ENCODE results near the gene EMSY. TPM values are rescaled to one million over a fixed set of nuclear protein-coding genes. Genes with fewer than 3 reads are reported as not detected.

EMSY gene
- total and polyA plus RNA-seq, 9 of the 15 experiments (the other 6 are each of a cell fraction or from before 2014, with no cell fraction given), result 12.7 to 25.4 (median 17.9) TPM

GRCh38 chr11:76523786-76524436, 79.1 kb downstream of the EMSY start (continued):
- TF ChIP-seq DEAF1 (CRISPR knock-in tag; IDR thresholded peaks at IDR 0.05), result no peak
- TF ChIP-seq IFI16 (CRISPR knock-in tag; IDR thresholded peaks at IDR 0.05), result no peak
- TF ChIP-seq KLF6 (CRISPR knock-in tag; IDR thresholded peaks at IDR 0.05; ENCODE audit: borderline replicate concordance), result no peak

GRCh38 chr11:76524461-76524860, 79.6 kb downstream of the EMSY start:
- Histone ChIP-seq H3K79me2 (ENCODE audit: control insufficient read depth, insufficient read depth, low read length) (no peaks in the 10 kb centered on the region), H3K4me3 (no peak overlapping the region), H3K4me1 (replicated peaks in 1 of 2; ENCODE audit: control insufficient read depth in 2 of 2, insufficient read depth in 2 of 2, low read length in 2 of 2) (no peaks in the 10 kb centered on the region), H3K36me3 (ENCODE audit: control insufficient read depth, insufficient read depth, low read length) (peaks cover 52% of the 10 kb centered on the region), H3K27me3 (ENCODE audit: control insufficient read depth in 2 of 2, insufficient read depth in 2 of 2, low read length in 2 of 2) (no peaks in the 10 kb centered on the region), H3K9me1 (ENCODE audit: control insufficient read depth, insufficient read depth, low read length) (no peaks in the 10 kb centered on the region), H3K4me2 (ENCODE audit: insufficient read depth, low read length) (no peak overlapping the region), H3K9ac (ENCODE audit: insufficient read depth in 1 of 2, low read depth in 2 of 2, low read length in 2 of 2) (no peak overlapping the region), H2AFZ (ENCODE audit: low read depth, low read length) (no peak overlapping the region), H3K9me3 (replicated peaks; ENCODE audit: control insufficient read depth, insufficient read depth, low read depth, low read length) (no peaks in the 10 kb centered on the region), H3K27ac (ENCODE audit: extremely low read depth, low read depth, low read length) (no peak overlapping the region), H4K20me1 (replicated peaks; ENCODE audit: control insufficient read depth, insufficient read depth, low read length) (no peaks in the 10 kb centered on the region)
- 32% methylated on average over 4 of the region's 4 CpGs for WGBS (ENCODE audit: insufficient coverage, low coverage, missing lambda C conversion rate)
- no TSS peak for BruUV-seq (replicated peaks)
- FAIRE-seq, result no peak
- in situ Hi-C loops (cut with MboI) (no loop called here), intact Hi-C loops (cut with micrococcal nuclease) (no loop called here)
- CTCF ChIA-PET (ENCODE audit: low intra/inter-chr PET ratio), result no interaction called here
- POLR2A ChIA-PET, result no interaction called here
- no peak for ATAC-seq
- peak; percentile 44 for TF ChIP-seq MEIS2 (IDR thresholded peaks at IDR 0.05; ENCODE audit: partially characterized antibody)
- TF ChIP-seq E2F4 (CRISPR knock-in tag; IDR thresholded peaks at IDR 0.05; ENCODE audit: low read depth), result no peak
- no peak for TF ChIP-seq CBX5 (IDR thresholded peaks at IDR 0.05; ENCODE audit: borderline replicate concordance, low read depth)
- no peak for TF ChIP-seq L3MBTL2 (IDR thresholded peaks at IDR 0.05)
- TF ChIP-seq NFXL1 (CRISPR knock-in tag; IDR thresholded peaks at IDR 0.05), result no peak
- no peak for TF ChIP-seq BRD4 (IDR thresholded peaks at IDR 0.05)
- TF ChIP-seq RAD51 (IDR thresholded peaks at IDR 0.05; ENCODE audit: borderline replicate concordance, low read depth), result no peak
- no peak for TF ChIP-seq ZNF79 (CRISPR knock-in tag; IDR thresholded peaks at IDR 0.05; ENCODE audit: low read depth)
- TF ChIP-seq ZKSCAN8 (CRISPR knock-in tag; IDR thresholded peaks at IDR 0.05), result no peak
- no peak for TF ChIP-seq SMAD4 (CRISPR knock-in tag; conservative IDR thresholded peaks at IDR 0.05)
- peak; percentile 92 for TF ChIP-seq FOSL1 (tag; conservative IDR thresholded peaks at IDR 0.05)
- TF ChIP-seq CEBPG (CRISPR knock-in tag; IDR thresholded peaks at IDR 0.05), result no peak
- TF ChIP-seq CEBPG (tag; conservative IDR thresholded peaks at IDR 0.05 in 1 of 2, IDR thresholded peaks at IDR 0.05 in 1 of 2), result no peak
- TF ChIP-seq JUND (IDR thresholded peaks at IDR 0.05; ENCODE audit: borderline replicate concordance, low read depth, low read length), result peak; percentile 46; the same call in 1 of the 2 replicates
- peak; percentile 32; the same call in 1 of the 3 replicates for TF ChIP-seq JUND (tag; IDR thresholded peaks at IDR 0.05; ENCODE audit: borderline replicate concordance, low read depth, low read length)
- peak in 1 of 4 experiments; percentile 4 for DNase-seq (ENCODE audit: extremely low read depth in 1 of 4, low spot score in 3 of 4)

Measured in K562 (cell line).